K562 (cell line): Measurements from ENCODE around the gene INKA2. TPM values are rescaled to one million over a fixed set of nuclear protein-coding genes. Genes with fewer than 3 reads are reported as not detected.
A peak's percentile ranks its signal among the peaks of the same experiment; 100 is the strongest.

Source experiments
- ARID1B ChIP-seq: fragments of 450-650 bp; IDR thresholded peaks from 2 replicates; pipeline ENCODE4 v1.6.1; 2016; ENCODE audit warnings: antibody characterized with exemption, mild to moderate bottlenecking, inconsistent platforms
- ATF6 ChIP-seq: sonication (generic); formaldehyde crosslinking; IDR thresholded peaks from 2 replicates; pipeline ENCODE4 v1.4.0; 2020; ENCODE audit warnings: mild to moderate bottlenecking, missing genetic modification reagents
- CBFA2T2 ChIP-seq: fragments of 450-650 bp; conservative IDR thresholded peaks from 2 replicates; pipeline ENCODE4 v1.6.1; 2017; ENCODE audit warnings: mild to moderate bottlenecking
- CEBPG ChIP-seq, 3 experiments: fragments of 200-800 bp in 1 of 3; sonication (Bioruptor generic) in 1 of 3; sonication (generic) in 1 of 3; formaldehyde crosslinking in 1 of 3; IDR thresholded peaks in 2 of 3; conservative IDR thresholded peaks in 1 of 3; 2 replicates each; pipeline versions ENCODE4 v1.6.1 to v1.8.0; 2016 to 2022; ENCODE audit warnings: missing compliant biosample characterization in 2 of 3, missing genetic modification characterization in 2 of 3, mild to moderate bottlenecking in 1 of 3, missing genetic modification reagents in 1 of 3
- CTBP1 ChIP-seq: fragments of 450-650 bp; IDR thresholded peaks from 2 replicates; pipeline ENCODE4 v1.6.1; 2016; ENCODE audit warnings: borderline replicate concordance
- EP300 ChIP-seq: IDR thresholded peaks from 2 replicates; pipeline ENCODE4 v1.6.1; 2012; ENCODE audit warnings: low read length, improper control_type of control experiment
- GATA2 ChIP-seq: sonication (generic); formaldehyde crosslinking; IDR thresholded peaks from 2 replicates; pipeline ENCODE4 v1.4.0; 2020; ENCODE audit warnings: mild to moderate bottlenecking, missing genetic modification reagents
- HOXB6 ChIP-seq: fragments of 250-450 bp; sonication (Bioruptor Pico); IDR thresholded peaks from 2 replicates; pipeline ENCODE4 v1.5.1; 2022; ENCODE audit warnings: mild to moderate bottlenecking, borderline replicate concordance
- KAT7 ChIP-seq: sonication (generic); formaldehyde crosslinking; IDR thresholded peaks from 2 replicates; pipeline ENCODE4 v1.8.0; 2022; ENCODE audit warnings: missing genetic modification reagents, mild to moderate bottlenecking, borderline replicate concordance
- KDM5B ChIP-seq: fragments of 200-600 bp; sonication (generic); IDR thresholded peaks from 2 replicates; pipeline ENCODE4 v1.6.1; 2012; ENCODE audit warnings: low read depth, mild to moderate bottlenecking, moderate library complexity, low read length, control low read depth, inconsistent platforms; ENCODE audit not compliant: insufficient replicate concordance
- MBD2 ChIP-seq: sonication (generic); IDR thresholded peaks from 2 replicates; pipeline ENCODE4 v1.6.1; 2016; ENCODE audit warnings: low read depth, borderline replicate concordance
- MTA2 ChIP-seq: fragments of 450-650 bp; IDR thresholded peaks from 2 replicates; pipeline ENCODE4 v1.6.1; 2016; ENCODE audit warnings: low read depth
- NCOR1 ChIP-seq: fragments of 450-650 bp; IDR thresholded peaks from 2 replicates; pipeline ENCODE4 v1.6.1; 2016; ENCODE audit warnings: mild to moderate bottlenecking, moderate library complexity
- NUFIP1 ChIP-seq: fragments of 450-650 bp; IDR thresholded peaks from 2 replicates; pipeline ENCODE4 v1.6.1; 2018; ENCODE audit not compliant: partially characterized antibody
- SETDB1 ChIP-seq: IDR thresholded peaks from one replicate; pipeline ENCODE4 v1.6.1; 2012; ENCODE audit warnings: low read length, control low read depth, inconsistent platforms
- SMARCC2 ChIP-seq: fragments of 450-650 bp; IDR thresholded peaks from 2 replicates; pipeline ENCODE4 v1.6.1; 2017; ENCODE audit warnings: antibody characterized with exemption, moderate library complexity, mild to moderate bottlenecking, low read depth
- TAL1 ChIP-seq: fragments of 450-650 bp; IDR thresholded peaks from 2 replicates; pipeline ENCODE4 v1.6.1; 2016; ENCODE audit warnings: mild to moderate bottlenecking
- TBL1XR1 ChIP-seq, 2 experiments: IDR thresholded peaks; 2 replicates each; pipeline ENCODE4 v1.6.1; 2012; ENCODE audit warnings: improper control_type of control experiment in 2 of 2, low read length in 2 of 2, mild to moderate bottlenecking in 1 of 2
- TEAD2 ChIP-seq: fragments of 450-650 bp; IDR thresholded peaks from 2 replicates; pipeline ENCODE4 v1.6.1; 2016; ENCODE audit warnings: missing genetic modification characterization, control low read depth, missing compliant biosample characterization
- TEAD4 ChIP-seq, 2 experiments: sonication (generic) in 1 of 2; formaldehyde crosslinking in 1 of 2; IDR thresholded peaks; 2 replicates each; pipeline versions ENCODE4 v1.6.1 to v1.8.0; 2012 to 2022; ENCODE audit warnings: borderline replicate concordance in 1 of 2, inconsistent platforms in 1 of 2, low read length in 1 of 2, mild to moderate bottlenecking in 1 of 2, missing genetic modification reagents in 1 of 2
- TRIM24 ChIP-seq, 2 experiments: fragments of 450-650 bp; IDR thresholded peaks; 2 replicates each; pipeline ENCODE4 v1.6.1; 2016
- ZNF277 ChIP-seq: fragments of 250-450 bp; sonication (Bioruptor Pico); IDR thresholded peaks from 2 replicates; pipeline ENCODE4 v1.8.0; 2022; ENCODE audit warnings: inconsistent platforms, mild to moderate bottlenecking, moderate library complexity, borderline replicate concordance
- polyA plus RNA-seq, 8 experiments: library from polyadenylated mRNA; depleted of rRNA in 4 of 8; stranded (reverse) in 5 of 8; unstranded in 3 of 8; fragments of >200 nt; fragmentation: Nextera tagmentation in 2 of 8; fragmentation: Illumina TruSeq in 1 of 8; extraction: Ambion mirVana in 2 of 8; extraction: Trizol in 1 of 8; gene quantifications; 2 replicates each; pipeline versions ENCODE4 v1.2.1 to v1.2.3, GENCODE V29; 2011 to 2014; ENCODE audit warnings: inconsistent platforms in 1 of 8, missing spikeins in 1 of 8
- total RNA-seq, 7 experiments: library from RNA; depleted of rRNA in 6 of 7; stranded (reverse); fragments of >200 nt in 6 of 7; fragmentation: Illumina TruSeq in 2 of 7; extraction: Trizol in 2 of 7; gene quantifications; 2 replicates each; pipeline versions ENCODE4 v1.2.1 to v1.2.3, GENCODE V29; 2011 to 2021; ENCODE audit warnings: low replicate concordance in 1 of 7
- TF ChIP-seq, protein P1 (sequence below): fragments of 450-650 bp; IDR thresholded peaks from 2 replicates; pipeline ENCODE4 v1.6.1; 2017; ENCODE audit warnings: antibody characterized with exemption

The INKA2 gene
- total and polyA plus RNA-seq, 9 of the 15 experiments (the other 6 are each of a cell fraction or from before 2014, with no cell fraction given): 0.04 to 1.4 (median 0.26) TPM; not detected in 1

GRCh38 chr1:111743679-111744101 lies 4.5 kb upstream of the INKA2 start (continued):
- no peak for TF ChIP-seq KDM5B
- TF ChIP-seq EP300: peak; percentile 21; the same call in 1 of the 2 replicates
- TF ChIP-seq CEBPG (CRISPR knock-in tag; IDR thresholded peaks at IDR 0.05): 0 out of 2 replicates have a peak, but pooled peaks have one; percentile 12
- TF ChIP-seq CEBPG (tag; conservative IDR thresholded peaks at IDR 0.05 in 1 of 2, IDR thresholded peaks at IDR 0.05 in 1 of 2): no peak
- peak; percentile 75 for TF ChIP-seq ARID1B
- TF ChIP-seq ZNF277 (CRISPR knock-in tag): no peak
- TF ChIP-seq TRIM24 (IDR thresholded peaks at IDR 0.05): no peak
- TF ChIP-seq TAL1: peak; percentile 46
- TF ChIP-seq TEAD4 (IDR thresholded peaks at IDR 0.05; ENCODE audit: low read length): peak; percentile 68
- TF ChIP-seq TEAD4 (CRISPR knock-in tag; IDR thresholded peaks at IDR 0.05; ENCODE audit: borderline replicate concordance): 0 out of 2 replicates have a peak, but pooled peaks have one; percentile 2
- no peak for TF ChIP-seq TBL1XR1 (IDR thresholded peaks at IDR 0.05; ENCODE audit: low read length in 2 of 2)
- no peak for TF ChIP-seq SETDB1
- no peak for TF ChIP-seq HOXB6 (CRISPR knock-in tag)
- peak; percentile 42; the same call in 1 of the 2 replicates for TF ChIP-seq CTBP1
- no peak for TF ChIP-seq MTA2
- 0 out of 2 replicates have a peak, but pooled peaks have one; percentile 39 for TF ChIP-seq TEAD2 (tag)
- peak; percentile 42 for TF ChIP-seq CBFA2T2
- no peak for TF ChIP-seq SMARCC2
- TF ChIP-seq GATA2: peak; percentile 38; the same call in 1 of the 2 replicates
- peak; percentile 43; the same call in 1 of the 2 replicates for TF ChIP-seq NCOR1
- no peak for TF ChIP-seq ATF6 (CRISPR knock-in tag)
- TF ChIP-seq KAT7 (CRISPR knock-in tag): no peak
- TF ChIP-seq MBD2: no peak
- no peak for TF ChIP-seq NUFIP1
- TF ChIP-seq, protein P1, sequence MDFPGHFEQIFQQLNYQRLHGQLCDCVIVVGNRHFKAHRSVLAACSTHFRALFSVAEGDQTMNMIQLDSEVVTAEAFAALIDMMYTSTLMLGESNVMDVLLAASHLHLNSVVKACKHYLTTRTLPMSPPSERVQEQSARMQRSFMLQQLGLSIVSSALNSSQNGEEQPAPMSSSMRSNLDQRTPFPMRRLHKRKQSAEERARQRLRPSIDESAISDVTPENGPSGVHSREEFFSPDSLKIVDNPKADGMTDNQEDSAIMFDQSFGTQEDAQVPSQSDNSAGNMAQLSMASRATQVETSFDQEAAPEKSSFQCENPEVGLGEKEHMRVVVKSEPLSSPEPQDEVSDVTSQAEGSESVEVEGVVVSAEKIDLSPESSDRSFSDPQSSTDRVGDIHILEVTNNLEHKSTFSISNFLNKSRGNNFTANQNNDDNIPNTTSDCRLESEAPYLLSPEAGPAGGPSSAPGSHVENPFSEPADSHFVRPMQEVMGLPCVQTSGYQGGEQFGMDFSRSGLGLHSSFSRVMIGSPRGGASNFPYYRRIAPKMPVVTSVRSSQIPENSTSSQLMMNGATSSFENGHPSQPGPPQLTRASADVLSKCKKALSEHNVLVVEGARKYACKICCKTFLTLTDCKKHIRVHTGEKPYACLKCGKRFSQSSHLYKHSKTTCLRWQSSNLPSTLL: no peak
- TF ChIP-seq, all 486 proteins: peak for 18
